GM12875 (cell line): ENCODE measurements around the gene LMBR1.
"Not testable (repeated sequence)": the region's sequence is repeated elsewhere in the genome, so short reads cannot be mapped to it uniquely, and the experiment has no call there.

ENCODE experiments used
- H3K4me3 ChIP-seq: one replicate; pipeline ENCODE4 v1.5.1; 2011; ENCODE audit warnings: low read depth, low read length, control low read depth
- CTCF ChIP-seq: IDR thresholded peaks from 2 replicates; pipeline ENCODE4 v1.5.1; 2011; ENCODE audit warnings: low read depth, mild to moderate bottlenecking, control low read depth, inconsistent platforms, low read length, moderate library complexity, borderline replicate concordance; ENCODE audit not compliant: insufficient read depth

Gene LMBR1

GRCh38 chr7:156642306-156643045 is 250.5 kb downstream of the LMBR1 start:
- no peak overlapping the region for H3K4me3 ChIP-seq
- TF ChIP-seq CTCF, result no peak

GRCh38 chr7:156640949-156641485 is 252.0 kb downstream of the LMBR1 start:
- H3K4me3 ChIP-seq, result peak overlapping the region; percentile 99
- no peak for TF ChIP-seq CTCF

GRCh38 chr7:156640257-156640948 is 252.6 kb downstream of the LMBR1 start, which contains the start of gene RNF32:
Gene RNF32 (plus strand): TSS chr7:156640774. CDS start chr7:156643878, 3,104 bp downstream.
- H3K4me3 ChIP-seq, result peak within 1 kb of the TSS; percentile 99
- no peak for TF ChIP-seq CTCF

- TF ChIP-seq CTCF, result no peak
- H3K4me3 ChIP-seq, result peak overlapping the region; percentile 99
Measured at GRCh38 chr7:156639426-156640256, 253.3 kb downstream of the LMBR1 start.

GRCh38 chr7:156638443-156639077 is 254.4 kb downstream of the LMBR1 start:
- no peak for TF ChIP-seq CTCF
- no peak overlapping the region for H3K4me3 ChIP-seq

GRCh38 chr7:156637093-156637492 is 255.9 kb downstream of the LMBR1 start:
- not testable (repeated sequence) for H3K4me3 ChIP-seq
